Rectal smooth muscle tissue (tissue), 1 donor: ENCODE data around the gene SHISAL1.

Source experiments
- H3K27ac ChIP-seq: one replicate; pipeline ENCODE4 v1.7.0; 2013; ENCODE audit warnings: low read depth, low read length, inconsistent platforms
- H3K27me3 ChIP-seq: one replicate; pipeline ENCODE4 v1.7.0; 2013; ENCODE audit warnings: low read length; ENCODE audit not compliant: control insufficient read depth, insufficient read depth
- H3K36me3 ChIP-seq: one replicate; pipeline ENCODE4 v1.7.0; 2013; ENCODE audit warnings: low read length; ENCODE audit not compliant: control insufficient read depth, insufficient read depth
- H3K4me1 ChIP-seq: one replicate; pipeline ENCODE4 v1.7.0; 2013; ENCODE audit warnings: low read length; ENCODE audit not compliant: control insufficient read depth, insufficient read depth
- H3K4me3 ChIP-seq: one replicate; pipeline ENCODE4 v1.7.0; 2013; ENCODE audit warnings: low read length
- H3K9ac ChIP-seq: one replicate; pipeline ENCODE4 v1.7.0; 2013; ENCODE audit warnings: low read length

The SHISAL1 gene

DNA sequence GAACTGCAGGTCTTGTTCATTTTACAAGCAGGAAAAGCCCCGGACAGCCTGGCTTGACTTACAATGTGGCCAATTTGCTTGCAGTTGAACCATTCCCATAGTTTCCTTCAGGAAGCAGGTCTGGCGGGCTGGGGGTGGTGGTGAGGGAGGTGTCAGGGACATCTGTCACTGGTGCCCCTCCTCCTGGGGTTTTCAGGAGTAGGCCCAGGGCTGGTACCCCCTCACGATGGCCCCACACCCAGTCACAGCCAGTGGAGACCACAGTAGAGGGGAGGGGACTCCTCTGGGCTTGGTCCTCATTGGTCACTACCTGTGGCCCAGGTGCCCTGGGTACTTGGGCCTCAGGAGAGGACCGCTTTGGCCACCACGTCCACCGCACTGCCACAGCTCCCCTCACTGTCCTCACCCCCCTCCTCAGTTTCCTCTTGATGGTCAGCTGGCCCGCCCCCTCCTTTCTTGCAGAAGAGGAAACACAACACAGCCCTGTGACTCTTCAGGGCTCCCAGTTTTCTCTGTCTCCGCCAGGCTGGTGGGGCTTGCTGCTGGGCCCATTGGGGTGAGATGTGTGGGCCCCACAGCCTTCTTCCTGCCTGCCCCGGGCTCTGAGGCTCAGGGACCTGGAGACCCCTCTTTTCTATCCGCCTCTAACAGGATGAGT, 39.8 kb upstream of the SHISAL1 start:
- H3K4me3 ChIP-seq, result no peak overlapping the region
- no peak overlapping the region for H3K27ac ChIP-seq
- H3K36me3 ChIP-seq, result no peaks in the 10 kb centered on the region
- H3K4me1 ChIP-seq, result peaks cover 13% of the 10 kb centered on the region
- H3K27me3 ChIP-seq, result peaks cover 3% of the 10 kb centered on the region
- H3K9ac ChIP-seq, result no peak overlapping the region

DNA sequence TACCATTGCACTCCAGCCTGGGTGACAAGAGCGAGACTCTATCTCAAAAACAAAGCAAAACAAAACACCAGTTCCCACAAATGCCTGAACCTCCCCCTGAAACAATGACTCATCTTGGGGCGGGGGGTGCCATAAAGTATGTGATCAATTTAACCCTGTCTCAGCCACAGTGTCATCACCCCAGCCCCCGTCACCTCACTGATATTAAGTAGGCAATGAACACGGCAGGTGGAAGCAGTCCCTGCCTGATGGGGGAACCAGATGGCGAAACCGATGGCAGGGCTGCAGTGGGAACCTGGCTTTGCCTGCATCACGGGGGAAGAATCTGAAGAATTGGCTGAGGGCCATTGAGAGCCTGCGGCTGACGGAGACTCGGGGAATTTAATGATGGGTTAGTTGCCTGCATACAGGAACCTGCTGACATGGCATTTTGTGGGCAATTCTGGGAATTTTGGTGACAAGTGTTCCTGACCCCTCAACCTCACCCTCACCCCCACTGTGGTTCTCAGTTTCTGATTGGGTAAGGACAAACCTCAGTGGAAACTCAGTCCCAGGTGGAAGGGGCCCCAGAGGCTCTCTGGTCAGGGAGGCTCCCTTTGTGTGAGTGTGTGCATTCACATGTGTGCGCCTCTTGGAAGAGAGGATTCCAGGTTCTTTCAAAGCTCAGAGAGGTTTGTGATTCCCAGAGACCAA, 39.1 kb upstream of the SHISAL1 start:
- Histone ChIP-seq H3K27me3 (peaks cover 3% of the 10 kb centered on the region), H3K27ac (no peak overlapping the region), H3K36me3 (no peaks in the 10 kb centered on the region), H3K9ac (no peak overlapping the region), H3K4me1 (peaks cover 8% of the 10 kb centered on the region), H3K4me3 (no peak overlapping the region)

DNA sequence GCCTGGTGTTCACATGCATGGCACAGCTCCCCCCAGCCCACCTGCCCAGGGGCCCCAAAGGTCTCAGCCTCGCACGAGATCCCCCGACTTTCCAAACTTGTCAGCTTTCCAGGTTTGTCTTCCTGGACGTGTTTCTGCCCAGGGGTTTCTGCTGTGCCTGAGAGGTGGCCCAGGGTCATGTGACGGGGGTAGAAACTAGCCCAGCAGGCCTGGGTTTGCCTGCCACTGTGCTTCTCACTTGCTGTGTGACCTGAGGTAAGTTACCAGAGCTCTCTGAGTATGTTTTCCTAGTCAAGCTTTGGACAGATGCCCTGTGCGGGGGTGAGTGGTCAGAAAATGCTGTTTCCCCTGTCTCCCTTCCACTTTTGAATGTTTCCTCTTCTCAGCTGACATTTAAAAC, 38.3 kb upstream of the SHISAL1 start:
- H3K27me3 ChIP-seq, result peaks cover 3% of the 10 kb centered on the region
- peaks cover 8% of the 10 kb centered on the region for H3K4me1 ChIP-seq
- no peaks in the 10 kb centered on the region for H3K36me3 ChIP-seq
- no peak overlapping the region for H3K4me3 ChIP-seq
- no peak overlapping the region for H3K27ac ChIP-seq
- H3K9ac ChIP-seq, result no peak overlapping the region

DNA sequence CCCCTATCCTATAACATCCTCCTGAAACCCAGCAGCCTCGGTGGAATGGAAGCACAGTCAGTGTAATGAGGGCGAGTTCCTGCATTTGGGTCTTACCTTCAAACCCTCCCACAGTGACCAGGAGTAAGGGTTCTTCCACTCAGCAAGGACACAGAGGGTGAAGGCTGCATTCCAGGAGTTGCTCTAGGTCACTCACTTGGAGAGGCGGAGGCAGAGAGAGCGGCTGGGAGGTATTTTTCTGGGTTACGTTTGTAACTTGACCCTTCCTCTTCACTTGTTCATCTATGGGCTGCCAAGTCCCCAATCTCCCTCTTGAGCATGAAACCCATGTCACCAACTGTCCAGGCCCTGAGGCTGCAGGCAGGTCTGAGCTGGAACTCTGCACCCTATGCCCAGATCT, 36.8 kb upstream of the SHISAL1 start:
- Histone ChIP-seq H3K27me3 (peaks cover 3% of the 10 kb centered on the region), H3K9ac (no peak overlapping the region), H3K4me3 (no peak overlapping the region), H3K4me1 (peaks cover 8% of the 10 kb centered on the region), H3K36me3 (no peaks in the 10 kb centered on the region), H3K27ac (no peak overlapping the region)

DNA sequence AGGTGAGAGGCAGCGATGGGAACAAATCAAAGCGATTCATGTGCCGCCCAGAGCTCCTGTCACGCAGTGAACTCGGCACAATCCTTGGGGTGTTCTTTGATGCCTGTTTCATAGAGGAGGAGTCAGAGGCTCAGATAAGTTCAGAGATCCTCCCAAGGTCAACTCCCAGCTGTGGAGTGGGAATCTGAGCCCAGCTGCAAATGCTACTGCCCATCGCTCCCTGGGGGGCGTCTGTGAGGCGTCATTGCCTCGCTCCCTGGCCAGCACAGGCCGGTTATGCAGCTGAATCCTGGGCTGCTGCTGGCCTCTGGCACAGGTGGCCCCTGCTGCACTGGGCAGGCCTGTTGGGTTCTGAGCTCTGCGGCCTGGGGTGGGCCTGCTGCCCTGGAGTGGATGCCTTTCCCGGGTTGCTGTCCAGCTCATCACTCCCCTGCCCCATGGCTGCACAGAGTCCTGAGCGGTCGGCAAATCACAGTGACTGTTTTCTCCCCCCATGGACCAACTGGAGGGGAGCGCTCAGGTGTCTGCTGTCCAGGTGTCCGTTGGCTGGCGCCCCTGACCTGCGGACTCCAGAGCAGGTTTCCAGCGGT, 36.3 kb upstream of the SHISAL1 start:
- Histone ChIP-seq H3K4me3 (no peak overlapping the region), H3K27me3 (peaks cover 3% of the 10 kb centered on the region), H3K9ac (no peak overlapping the region), H3K4me1 (peaks cover 8% of the 10 kb centered on the region), H3K27ac (no peak overlapping the region), H3K36me3 (no peaks in the 10 kb centered on the region)

DNA sequence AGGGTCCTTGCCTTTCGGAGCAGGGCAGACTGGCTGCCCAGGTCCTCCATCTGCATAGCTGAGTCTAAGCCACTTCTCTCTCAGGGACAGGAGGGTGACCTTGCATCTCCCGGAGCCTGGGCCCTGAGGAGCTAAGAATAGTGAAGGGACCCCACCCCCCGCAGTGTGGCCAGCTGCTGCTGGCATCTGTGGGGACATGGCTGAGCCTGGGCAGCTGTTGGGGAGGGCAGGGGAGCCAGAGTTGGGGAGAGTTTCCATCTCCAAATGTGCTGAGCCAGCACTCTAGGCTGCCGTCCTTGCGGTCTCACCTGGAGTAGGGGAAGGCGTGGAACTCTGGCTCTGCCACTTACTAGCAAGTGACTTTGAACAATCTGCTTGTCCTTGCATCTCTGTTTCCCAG, 34.8 kb upstream of the SHISAL1 start:
- no peaks in the 10 kb centered on the region for H3K36me3 ChIP-seq
- H3K4me3 ChIP-seq, result no peak overlapping the region
- H3K27me3 ChIP-seq, result no peaks in the 10 kb centered on the region
- H3K9ac ChIP-seq, result no peak overlapping the region
- H3K4me1 ChIP-seq, result peaks cover 8% of the 10 kb centered on the region
- H3K27ac ChIP-seq, result no peak overlapping the region

DNA sequence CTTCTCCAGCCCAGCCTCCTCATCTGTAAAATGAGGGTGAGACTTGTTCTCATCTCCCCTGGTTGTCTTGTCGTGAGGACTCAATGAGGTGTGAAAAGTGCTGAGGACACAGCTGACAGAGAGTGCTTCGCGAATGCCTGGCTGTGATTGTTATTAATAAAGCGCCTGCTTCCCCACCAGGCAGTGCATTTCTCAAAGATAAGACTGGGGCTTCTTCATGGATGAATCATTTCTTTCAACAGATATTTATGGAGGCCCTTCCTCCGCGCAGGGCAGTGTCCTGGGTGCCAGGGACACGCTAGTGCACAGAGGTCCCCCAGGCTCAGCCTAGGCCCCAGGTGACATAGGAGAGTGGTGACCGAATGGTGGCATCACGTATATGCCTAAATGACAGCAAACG, 34.3 kb upstream of the SHISAL1 start:
- no peak overlapping the region for H3K27ac ChIP-seq
- H3K36me3 ChIP-seq, result no peaks in the 10 kb centered on the region
- no peak overlapping the region for H3K4me3 ChIP-seq
- no peaks in the 10 kb centered on the region for H3K27me3 ChIP-seq
- no peak overlapping the region for H3K9ac ChIP-seq
- peaks cover 8% of the 10 kb centered on the region for H3K4me1 ChIP-seq

DNA sequence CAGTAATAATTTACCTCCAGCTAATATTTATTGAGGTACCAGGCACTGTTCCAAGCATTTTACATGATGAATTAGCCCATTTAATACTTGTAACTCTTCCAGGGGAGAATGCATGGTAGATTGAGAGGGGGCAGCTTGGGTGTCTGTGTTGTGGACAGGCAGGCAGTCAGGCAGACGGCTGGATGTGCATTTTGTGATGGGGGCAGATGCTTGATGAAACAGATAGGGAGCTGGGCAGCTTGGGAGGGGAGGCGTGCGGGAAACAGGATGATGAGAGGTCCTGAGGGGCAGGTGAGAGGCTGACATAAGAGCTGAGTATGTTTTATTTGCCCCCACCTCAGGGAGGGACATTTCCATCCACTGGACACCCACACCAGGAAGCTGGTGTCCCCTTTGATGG, 33.1 kb upstream of the SHISAL1 start:
- Histone ChIP-seq H3K27ac (no peak overlapping the region), H3K36me3 (no peaks in the 10 kb centered on the region), H3K9ac (no peak overlapping the region), H3K4me1 (peaks cover 11% of the 10 kb centered on the region), H3K4me3 (no peak overlapping the region), H3K27me3 (no peaks in the 10 kb centered on the region)

DNA sequence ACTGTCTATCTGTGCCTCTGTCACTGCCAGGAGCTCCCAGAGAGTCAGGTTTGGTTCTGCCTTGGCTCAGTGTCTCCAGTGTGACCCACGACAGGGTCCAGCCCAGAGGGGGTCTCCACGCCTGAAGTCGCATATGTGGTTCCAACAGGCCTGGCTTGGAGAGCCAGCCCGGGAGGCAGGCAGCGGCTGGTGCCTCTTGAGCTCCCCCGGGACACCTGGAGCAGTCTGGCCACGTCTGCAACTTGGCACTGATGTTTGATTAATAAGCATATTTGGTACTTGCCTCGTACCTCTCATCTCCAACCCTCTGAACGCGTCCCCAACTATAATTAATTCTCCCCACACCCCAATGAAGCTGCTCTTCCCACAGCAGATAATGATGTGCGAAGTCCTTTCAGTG, 31.7 kb upstream of the SHISAL1 start:
- Histone ChIP-seq H3K9ac (no peak overlapping the region), H3K27me3 (no peaks in the 10 kb centered on the region), H3K27ac (no peak overlapping the region), H3K4me3 (no peak overlapping the region), H3K4me1 (peaks cover 11% of the 10 kb centered on the region), H3K36me3 (no peaks in the 10 kb centered on the region)

DNA sequence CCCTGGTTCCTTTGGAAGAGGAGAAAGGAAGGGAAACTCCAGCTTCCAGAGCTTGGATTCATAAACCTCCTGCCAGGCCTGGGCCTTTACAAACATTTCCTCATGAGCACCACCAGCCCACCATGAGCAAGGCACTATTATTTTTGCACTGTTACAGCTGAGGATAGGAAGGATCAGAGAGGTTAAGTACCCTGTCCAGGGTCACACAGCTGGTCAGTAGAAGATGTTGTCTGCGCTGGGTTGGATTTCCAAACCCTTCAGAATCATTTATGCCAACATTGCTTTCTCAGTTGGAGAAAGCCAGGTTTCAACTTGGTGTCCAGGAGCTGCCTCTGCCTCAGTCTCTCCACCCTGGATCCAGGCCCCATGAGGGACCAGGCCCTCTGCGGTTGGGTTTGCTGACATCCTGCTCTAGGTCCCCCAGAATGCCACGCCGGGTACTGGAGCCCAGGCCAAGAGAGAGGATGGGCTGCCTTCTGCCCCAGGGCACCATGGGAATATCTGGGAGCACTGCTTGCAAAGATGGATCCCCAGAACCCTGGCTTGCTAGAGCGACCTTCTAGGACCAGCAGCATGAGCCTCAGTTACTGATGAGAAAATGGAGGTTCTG, 29.7 kb upstream of the SHISAL1 start:
- Histone ChIP-seq H3K27me3 (no peaks in the 10 kb centered on the region), H3K9ac (no peak overlapping the region), H3K27ac (peak overlapping the region; percentile 86), H3K4me3 (no peak overlapping the region), H3K36me3 (no peaks in the 10 kb centered on the region), H3K4me1 (peaks cover 15% of the 10 kb centered on the region)

DNA sequence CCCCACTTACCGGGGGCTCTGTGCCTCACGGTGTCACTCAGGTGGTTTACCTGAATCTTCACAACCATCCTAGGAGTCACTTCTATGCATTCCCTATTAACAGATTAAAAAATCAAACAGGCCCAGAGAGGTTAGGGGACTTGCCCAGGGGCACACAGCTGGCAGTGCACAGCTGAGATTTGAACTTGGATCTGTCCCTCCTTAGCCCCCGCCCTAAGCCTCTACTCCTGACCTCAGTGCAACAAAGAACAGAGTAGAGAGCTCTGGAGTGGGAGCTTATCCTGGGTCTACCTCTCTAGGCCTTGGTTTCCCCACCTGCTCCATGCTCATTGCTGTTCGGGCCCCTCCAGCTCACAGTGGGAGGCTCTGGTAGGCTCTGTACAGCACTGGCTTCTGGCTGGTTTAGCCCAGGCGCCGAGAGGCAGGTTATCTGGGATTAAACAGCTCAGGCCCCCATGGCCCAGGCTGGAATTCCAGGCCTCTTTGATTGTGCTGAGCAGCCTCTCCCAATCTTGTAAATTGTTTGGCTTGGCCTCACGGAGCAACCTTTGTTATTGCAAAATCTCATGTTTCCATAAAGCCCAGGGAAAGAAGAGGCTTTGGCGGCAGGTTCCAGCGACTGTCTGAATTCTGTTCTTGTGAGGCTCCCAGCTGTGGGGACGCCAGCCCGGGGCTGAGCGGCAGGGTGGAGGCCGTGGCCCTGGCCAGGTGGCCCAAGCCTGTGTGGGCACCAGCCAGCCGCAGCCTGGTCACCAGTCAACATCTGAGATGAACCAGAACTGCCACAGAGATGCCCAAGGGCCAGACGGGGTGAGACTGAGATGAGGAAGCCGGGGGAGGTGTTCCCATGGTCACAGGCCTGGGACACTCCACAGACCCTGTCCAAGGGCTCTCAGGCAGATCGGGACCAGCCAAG, 28.9 kb upstream of the SHISAL1 start:
- Histone ChIP-seq H3K36me3 (no peaks in the 10 kb centered on the region), H3K27me3 (no peaks in the 10 kb centered on the region), H3K9ac (no peak overlapping the region), H3K4me1 (peaks cover 19% of the 10 kb centered on the region), H3K27ac (peak overlapping the region; percentile 86), H3K4me3 (no peak overlapping the region)
